ENCODE data around the gene PXT1. TPM values are rescaled to one million over a fixed set of nuclear protein-coding genes. Genes with fewer than 3 reads are reported as not detected.

Gene PXT1
- total RNA-seq, 3 donors from 2014 or later (not counting 1 experiment from before 2014, with no cell fraction given), result 0.27 to 1.0 (median 0.28) TPM

GRCh38 chr6:36432151-36432671, 10.4 kb downstream of the PXT1 start:
- Histone ChIP-seq H3K4me3 (ENCODE audit: low read length) (no peak overlapping the region), H3K27me3 (ENCODE audit: control insufficient read depth, insufficient read depth, low read length) (no peaks in the 10 kb centered on the region), H3K27ac (ENCODE audit: low read length) (no peak overlapping the region), H3K36me3 (ENCODE audit: control insufficient read depth, insufficient read depth, low read length) (no peaks in the 10 kb centered on the region), H3K4me1 (ENCODE audit: control insufficient read depth, insufficient read depth, low read length) (no peaks in the 10 kb centered on the region), H3K9me3 (ENCODE audit: control insufficient read depth, insufficient read depth, low read length) (no peaks in the 10 kb centered on the region)
- no peaks in the 10 kb centered on the region for H3K4me1 Mint-ChIP-seq
- TF ChIP-seq CTCF (IDR thresholded peaks at IDR 0.05), result no peak
- 73% methylated on average over 4 of the region's 4 CpGs for WGBS (ENCODE audit: insufficient coverage)
- H3K27ac Mint-ChIP-seq, result no peak overlapping the region
- H3K27me3 Mint-ChIP-seq (ENCODE audit: low read depth in 2 of 2), result no peaks in the 10 kb centered on the region
- DNase-seq (no peak), ATAC-seq (no peak)
- intact Hi-C loops (cut with micrococcal nuclease), result no loop called here
- H3K4me3 Mint-ChIP-seq, result no peak overlapping the region
- no peaks in the 10 kb centered on the region for H3K36me3 Mint-ChIP-seq
- no peaks in the 10 kb centered on the region for H3K9me3 Mint-ChIP-seq

- Histone ChIP-seq H3K27ac (ENCODE audit: low read length) (no peak overlapping the region), H3K27me3 (ENCODE audit: control insufficient read depth, insufficient read depth, low read length) (no peaks in the 10 kb centered on the region), H3K4me1 (ENCODE audit: control insufficient read depth, insufficient read depth, low read length) (no peaks in the 10 kb centered on the region), H3K4me3 (ENCODE audit: low read length) (no peak overlapping the region), H3K36me3 (ENCODE audit: control insufficient read depth, insufficient read depth, low read length) (no peaks in the 10 kb centered on the region), H3K9me3 (ENCODE audit: control insufficient read depth, insufficient read depth, low read length) (no peaks in the 10 kb centered on the region)
- Mint-ChIP-seq H3K4me1 (no peaks in the 10 kb centered on the region), H3K4me3 (no peak overlapping the region), H3K27ac (no peak overlapping the region), H3K9me3 (no peaks in the 10 kb centered on the region), H3K36me3 (no peaks in the 10 kb centered on the region), H3K27me3 (ENCODE audit: low read depth in 2 of 2) (no peaks in the 10 kb centered on the region)
- TF ChIP-seq CTCF (IDR thresholded peaks at IDR 0.05), result no peak
- intact Hi-C loops (cut with micrococcal nuclease), result no loop called here
- DNase-seq (no peak), ATAC-seq (no peak)
- 91% methylated on average over 4 of the region's 4 CpGs for WGBS (ENCODE audit: insufficient coverage)
Measured at GRCh38 chr6:36431197-36431596, 11.5 kb downstream of the PXT1 start.

GRCh38 chr6:36430351-36430750, 12.3 kb downstream of the PXT1 start:
- Histone ChIP-seq H3K27me3 (ENCODE audit: control insufficient read depth, insufficient read depth, low read length) (no peaks in the 10 kb centered on the region), H3K4me1 (ENCODE audit: control insufficient read depth, insufficient read depth, low read length) (no peaks in the 10 kb centered on the region), H3K9me3 (ENCODE audit: control insufficient read depth, insufficient read depth, low read length) (no peaks in the 10 kb centered on the region), H3K4me3 (ENCODE audit: low read length) (no peak overlapping the region), H3K27ac (ENCODE audit: low read length) (no peak overlapping the region), H3K36me3 (ENCODE audit: control insufficient read depth, insufficient read depth, low read length) (no peaks in the 10 kb centered on the region)
- Mint-ChIP-seq H3K9me3 (no peaks in the 10 kb centered on the region), H3K4me3 (no peak overlapping the region), H3K4me1 (no peaks in the 10 kb centered on the region), H3K27me3 (ENCODE audit: low read depth in 2 of 2) (no peaks in the 10 kb centered on the region), H3K27ac (no peak overlapping the region), H3K36me3 (no peaks in the 10 kb centered on the region)
- no peak for ATAC-seq
- DNase-seq, result no peak
- no peak for TF ChIP-seq CTCF (IDR thresholded peaks at IDR 0.05)
- 100% methylated on average over 1 of the region's 2 CpGs for WGBS (ENCODE audit: insufficient coverage)
- intact Hi-C loops (cut with micrococcal nuclease), result no loop called here

GRCh38 chr6:36428911-36429310, 13.7 kb downstream of the PXT1 start:
- no peak overlapping the region for H3K4me3 Mint-ChIP-seq
- intact Hi-C loops (cut with micrococcal nuclease), result no loop called here
- H3K4me1 Mint-ChIP-seq, result peaks cover under 1 to 1% of the 10 kb centered on the region in 2 donors
- 96% methylated on average over 4 of the region's 4 CpGs for WGBS (ENCODE audit: insufficient coverage)
- H3K36me3 Mint-ChIP-seq, result no peaks in the 10 kb centered on the region
- DNase-seq (no peak), ATAC-seq (peak in 1 of 3 donors; percentile 52)
- Histone ChIP-seq H3K4me3 (ENCODE audit: low read length) (no peak overlapping the region), H3K4me1 (ENCODE audit: control insufficient read depth, insufficient read depth, low read length) (peaks cover under 1% of the 10 kb centered on the region), H3K27ac (ENCODE audit: low read length) (no peak overlapping the region), H3K27me3 (ENCODE audit: control insufficient read depth, insufficient read depth, low read length) (no peaks in the 10 kb centered on the region), H3K9me3 (ENCODE audit: control insufficient read depth, insufficient read depth, low read length) (no peaks in the 10 kb centered on the region), H3K36me3 (ENCODE audit: control insufficient read depth, insufficient read depth, low read length) (no peaks in the 10 kb centered on the region)
- no peak overlapping the region for H3K27ac Mint-ChIP-seq
- H3K27me3 Mint-ChIP-seq (ENCODE audit: low read depth in 2 of 2), result no peaks in the 10 kb centered on the region
- no peak for TF ChIP-seq CTCF (IDR thresholded peaks at IDR 0.05)
- no peaks in the 10 kb centered on the region for H3K9me3 Mint-ChIP-seq
